H1 (cell line): ENCODE data around the gene TMPRSS9. TPM values are rescaled to one million over a fixed set of nuclear protein-coding genes. Genes with fewer than 3 reads are reported as not detected.
A peak's percentile ranks its signal among the peaks of the same experiment; 100 is the strongest.

Experiments
- CTCF ChIA-PET: fragments of 300-600 bp; sonication (Branson Sonifier 250); formaldehyde crosslinking; loops from one replicate; lab custom pipeline; 2021; ENCODE audit not compliant: partially characterized antibody; lab: Charles Lee
- POLR2A ChIA-PET: fragments of 300-600 bp; sonication (Branson Sonifier 250); formaldehyde crosslinking; loops from one replicate; lab custom pipeline; 2021; ENCODE audit warnings: inconsistent platforms; ENCODE audit not compliant: partially characterized antibody; lab: Charles Lee
- DNase-seq, 2 experiments: peaks; one replicate each; pipeline versions ENCODE4 v3.0.0 to v3.0.0-alpha.2; 2010 to 2022; ENCODE audit warnings: low spot score in 2 of 2, low read depth in 1 of 2, mixed read lengths in 1 of 2
- FAIRE-seq: peaks from 2 replicates; lab custom pipeline; 2011; peaks lifted over from hg19 to GRCh38; lab: Jason Lieb, UNC
- H2AFZ ChIP-seq: 2 replicates; pipeline ENCODE4 v1.8.1; 2012; ENCODE audit warnings: low read length, inconsistent platforms
- H2AK5ac ChIP-seq: 2 replicates; pipeline ENCODE4 v1.6.1; 2013; ENCODE audit warnings: low read depth, low read length
- H2BK120ac ChIP-seq: replicated peaks from 2 replicates; pipeline ENCODE3; 2013; ENCODE audit warnings: low read depth, low read length, inconsistent platforms
- H2BK12ac ChIP-seq: 2 replicates; pipeline ENCODE4 v1.6.1; 2013; ENCODE audit warnings: low read depth, low read length
- H2BK15ac ChIP-seq: 2 replicates; pipeline ENCODE4 v1.6.1; 2013; ENCODE audit warnings: low read length
- H2BK20ac ChIP-seq: 2 replicates; pipeline ENCODE4 v1.6.1; 2013; ENCODE audit warnings: low read length
- H2BK5ac ChIP-seq: 2 replicates; pipeline ENCODE4 v1.6.1; 2013; ENCODE audit warnings: low read depth, low read length
- H3K14ac ChIP-seq: 2 replicates; pipeline ENCODE4 v1.6.1; 2013; ENCODE audit warnings: inconsistent platforms; ENCODE audit not compliant: insufficient read length
- H3K18ac ChIP-seq: 2 replicates; pipeline ENCODE4 v1.6.1; 2013; ENCODE audit warnings: low read length; ENCODE audit errors: extremely low read depth
- H3K23ac ChIP-seq: 2 replicates; pipeline ENCODE4 v1.6.1; 2013; ENCODE audit warnings: inconsistent platforms; ENCODE audit not compliant: insufficient read length
- H3K23me2 ChIP-seq: 2 replicates; pipeline ENCODE4 v1.6.1; 2013; ENCODE audit warnings: low read depth, low read length
- H3K27ac ChIP-seq: 2 replicates; pipeline ENCODE4 v1.6.1; 2011; ENCODE audit warnings: low read depth, low read length, inconsistent platforms
- H3K27me3 ChIP-seq, 4 experiments: replicated peaks in 1 of 4; 1 replicate in 1 of 4; 2 replicates in 3 of 4; pipeline versions ENCODE4 v1.6.1 to v1.8.1; 2011 to 2013; ENCODE audit warnings: low read length in 3 of 4, mild to moderate bottlenecking in 3 of 4, inconsistent platforms in 2 of 4, mixed read lengths in 2 of 4, moderate library complexity in 1 of 4; ENCODE audit not compliant: control insufficient read depth in 3 of 4, insufficient read depth in 3 of 4; ENCODE audit errors: extremely low read depth in 1 of 4
- H3K36me3 ChIP-seq, 4 experiments: 2 replicates each; pipeline versions ENCODE4 v1.6.1 to v1.8.1; 2011 to 2013; ENCODE audit warnings: mild to moderate bottlenecking in 4 of 4, low read length in 3 of 4, moderate library complexity in 2 of 4, control low read depth in 1 of 4, inconsistent platforms in 1 of 4; ENCODE audit not compliant: insufficient read depth in 4 of 4, control insufficient read depth in 2 of 4
- H3K4ac ChIP-seq: replicated peaks from 2 replicates; pipeline ENCODE3; 2013; ENCODE audit warnings: low read length, low read depth, mixed read lengths, inconsistent platforms; ENCODE audit not compliant: insufficient read length
- H3K4me1 ChIP-seq, 4 experiments: replicated peaks in 1 of 4; 1 replicate in 1 of 4; 2 replicates in 3 of 4; pipeline versions ENCODE4 v1.6.1 to v1.8.1; 2011 to 2013; ENCODE audit warnings: low read length in 3 of 4, inconsistent platforms in 2 of 4, mixed read lengths in 1 of 4; ENCODE audit not compliant: insufficient read depth in 4 of 4, control insufficient read depth in 3 of 4
- H3K4me2 ChIP-seq, 2 experiments: 2 replicates each; pipeline versions ENCODE4 v1.6.1 to v1.8.1; 2011 to 2013; ENCODE audit warnings: low read depth in 2 of 2, low read length in 2 of 2, control low read depth in 1 of 2, inconsistent platforms in 1 of 2, mild to moderate bottlenecking in 1 of 2; ENCODE audit not compliant: insufficient read depth in 1 of 2
- H3K4me3 ChIP-seq, 4 experiments: fragments of 200-600, 300-600 bp in 1 of 4; sonication (generic), shearing (Covaris generic), sonication (Bioruptor Twin) in 1 of 4; 2 replicates each; pipeline versions ENCODE4 v1.5.1 to v1.8.1; 2011 to 2016; ENCODE audit warnings: low read length in 4 of 4, low read depth in 3 of 4, control low read depth in 2 of 4, inconsistent platforms in 2 of 4, mild to moderate bottlenecking in 2 of 4, mixed read lengths in 1 of 4, moderate library complexity in 1 of 4; ENCODE audit not compliant: insufficient read depth in 2 of 4; ENCODE audit errors: extremely low read depth in 1 of 4
- H3K56ac ChIP-seq: replicated peaks from 2 replicates; pipeline ENCODE3; 2013; ENCODE audit warnings: low read depth, mild to moderate bottlenecking, mixed read lengths, low read length, inconsistent platforms; ENCODE audit not compliant: insufficient read length
- H3K79me1 ChIP-seq: 2 replicates; pipeline ENCODE4 v1.6.1; 2013; ENCODE audit warnings: low read depth, low read length, control low read depth
- H3K79me2 ChIP-seq, 2 experiments: 2 replicates each; pipeline versions ENCODE4 v1.6.1 to v1.8.1; 2012 to 2013; ENCODE audit warnings: low read length in 2 of 2, mild to moderate bottlenecking in 2 of 2, inconsistent platforms in 1 of 2; ENCODE audit not compliant: insufficient read depth in 2 of 2, control insufficient read depth in 1 of 2
- H3K9ac ChIP-seq, 4 experiments: replicated peaks in 1 of 4; 1 replicate in 1 of 4; 2 replicates in 3 of 4; pipeline versions ENCODE4 v1.6.1 to v1.8.1; 2011 to 2013; ENCODE audit warnings: low read depth in 3 of 4, low read length in 3 of 4, control low read depth in 2 of 4, mild to moderate bottlenecking in 2 of 4, moderate library complexity in 2 of 4, inconsistent platforms in 1 of 4; ENCODE audit errors: extremely low read depth in 1 of 4
- H3K9me3 ChIP-seq, 2 experiments: 2 replicates each; pipeline versions ENCODE4 v1.6.1 to v1.8.1; 2012 to 2013; ENCODE audit warnings: mild to moderate bottlenecking in 2 of 2, moderate library complexity in 2 of 2, control low read depth in 1 of 2, inconsistent platforms in 1 of 2, low read depth in 1 of 2, low read length in 1 of 2, mixed read lengths in 1 of 2; ENCODE audit not compliant: insufficient read depth in 2 of 2
- H4K20me1 ChIP-seq, 2 experiments: replicated peaks in 1 of 2; 2 replicates each; pipeline versions ENCODE3 to v1.8.1; 2011 to 2013; ENCODE audit warnings: inconsistent platforms in 2 of 2, low read length in 2 of 2, mild to moderate bottlenecking in 1 of 2; ENCODE audit not compliant: insufficient read depth in 2 of 2, control insufficient read depth in 1 of 2
- H4K5ac ChIP-seq: 2 replicates; pipeline ENCODE4 v1.6.1; 2013; ENCODE audit warnings: low read length, low read depth, mixed read lengths, inconsistent platforms; ENCODE audit not compliant: insufficient read length
- H4K8ac ChIP-seq: 2 replicates; pipeline ENCODE4 v1.8.0; 2013; ENCODE audit warnings: mild to moderate bottlenecking, moderate library complexity, low read length, inconsistent platforms; ENCODE audit not compliant: insufficient read depth; ENCODE audit errors: extremely low read depth
- H4K91ac ChIP-seq: replicated peaks from 2 replicates; pipeline ENCODE3; 2013; ENCODE audit warnings: low read length, mixed read lengths, inconsistent platforms; ENCODE audit not compliant: insufficient read length
- E2F6 ChIP-seq: IDR thresholded peaks from 2 replicates; pipeline ENCODE4 v1.6.1; 2012; ENCODE audit warnings: inconsistent platforms
- KDM4A ChIP-seq: IDR thresholded peaks from one replicate; pipeline ENCODE4 v1.7.1; 2012; ENCODE audit warnings: low read depth, mild to moderate bottlenecking, moderate library complexity, low read length, inconsistent platforms; ENCODE audit not compliant: severe bottlenecking
- SP2 ChIP-seq: IDR thresholded peaks from 2 replicates; pipeline ENCODE4 v1.6.1; 2012; ENCODE audit warnings: mild to moderate bottlenecking, low read length, inconsistent platforms
- SP4 ChIP-seq: IDR thresholded peaks from 2 replicates; pipeline ENCODE4 v1.6.1; 2012; ENCODE audit warnings: low read length, inconsistent platforms
- YY1 ChIP-seq: IDR thresholded peaks from 2 replicates; pipeline ENCODE4 v1.6.1; 2011; ENCODE audit warnings: low read depth, mild to moderate bottlenecking, low read length
- WGBS, 2 experiments: shearing (Covaris generic) in 1 of 2; methylation state at CpG; one replicate each; pipeline versions ENCODE4 v1.1.6 to v1.1.7; 2013 to 2015; ENCODE audit warnings: low lambda C conversion rate in 2 of 2, mixed read lengths in 2 of 2, inconsistent platforms in 1 of 2, low coverage in 1 of 2, missing lambda C conversion rate in 1 of 2; ENCODE audit not compliant: insufficient replicate concordance in 2 of 2, insufficient coverage in 1 of 2, insufficient read length in 1 of 2; ENCODE audit errors: extremely low coverage in 1 of 2, missing lambda C conversion rate in 1 of 2; 5-methylcytosine and 5-hydroxymethylcytosine counted together
- polyA plus RNA-seq, 7 experiments: library from polyadenylated mRNA; depleted of rRNA in 3 of 7; stranded (reverse) in 5 of 7; unstranded in 2 of 7; fragments of >200 nt in 5 of 7; fragments of 200-250 nt in 2 of 7; gene quantifications; 1 replicate in 5 of 7; 2 replicates in 1 of 7; 4 replicates in 1 of 7; pipeline versions ENCODE4 v1.2.1 to v1.2.3, GENCODE V29; 2011 to 2013; ENCODE audit warnings: missing spikeins in 2 of 7, mixed read lengths in 2 of 7
- total RNA-seq: library from RNA; stranded (reverse); fragmentation: NEBNext Ultra II Directional; extraction: Animal tissue kit (Norgen Biotek cat#: 25700); gene quantifications from 2 replicates; pipeline ENCODE4 v1.2.1, GENCODE V29; 2021

TMPRSS9 gene
- total and polyA plus RNA-seq, 2 of the 8 experiments (the other 6 are each of a cell fraction or from before 2014, with no cell fraction given) = 0.15 to 0.19 TPM

GRCh38 chr19:2334986-2335846, 24.8 kb upstream of the TMPRSS9 start:
- Histone ChIP-seq H3K79me2 (peaks cover 9 to 57% of the 10 kb centered on the region in 2 experiments), H3K4ac (no peak overlapping the region), H3K56ac (no peak overlapping the region), H4K20me1 (peaks cover 10 to 36% of the 10 kb centered on the region in 2 experiments), H3K9me3 (peaks cover 0 to 5% of the 10 kb centered on the region in 2 experiments; a peak in 1 of 4 replicates), H3K4me2 (no peak overlapping the region), H2AFZ (no peak overlapping the region), H2BK120ac (no peak overlapping the region), H2BK5ac (no peak overlapping the region)
- DNase-seq = peak in 1 of 2 experiments; percentile 63
- FAIRE-seq = no peak
- TF ChIP-seq YY1 (no peak), KDM4A (no peak), E2F6 (0 out of 2 replicates have a peak, but pooled peaks have one; percentile 13), SP2 (no peak), SP4 (0 out of 2 replicates have a peak, but pooled peaks have one; percentile 41)
- TF ChIP-seq, all 59 proteins: peak for 2
- H2BK12ac ChIP-seq = no peak overlapping the region
- no peak overlapping the region for H4K5ac ChIP-seq
- H3K27ac ChIP-seq = no peak overlapping the region
- WGBS, 2 experiments = 94% methylated on average over 18 of the region's 26 CpGs; no CpG with 5 or more reads in 1 of the 2 experiments
- peaks cover 36% of the 10 kb centered on the region for H3K79me1 ChIP-seq
- H3K23ac ChIP-seq = no peak overlapping the region
- no peak overlapping the region for H3K18ac ChIP-seq
- no peak overlapping the region for H3K4me3 ChIP-seq
- no peak overlapping the region for H3K9ac ChIP-seq
- ChIA-PET POLR2A (no interaction called here), CTCF (interaction anchor here (1.0 to 6.3 kb wide), 3 partner anchors 19 to 117 kb away, joined by 3 to 27 read pairs (median 4); no protein-coding TSS in a partner anchor)
- peaks cover 0 to 14% (median 0%) of the 10 kb centered on the region in 4 experiments; a peak in 2 of 8 replicates for H3K36me3 ChIP-seq
- no peak overlapping the region for H2BK15ac ChIP-seq
- H2AK5ac ChIP-seq = no peak overlapping the region; the same call in 1 of the 2 replicates
- no peaks in the 10 kb centered on the region for H3K27me3 ChIP-seq
- H4K91ac ChIP-seq = no peak overlapping the region
- H3K14ac ChIP-seq = no peak overlapping the region
- H3K4me1 ChIP-seq = peaks cover 0 to 26% (median 10%) of the 10 kb centered on the region in 4 experiments; a peak in 6 of 7 replicates
- no peak overlapping the region for H2BK20ac ChIP-seq
- no peak overlapping the region for H4K8ac ChIP-seq
- H3K23me2 ChIP-seq = peaks cover 3% of the 10 kb centered on the region; the same call in 1 of the 2 replicates
